NCI-H1694 treated with DMSO at 0.1 percent for 48 hours (cell line): ENCODE results near the gene PPP1R14C.
"Not testable (repeated sequence)": the region's sequence is repeated elsewhere in the genome, so short reads cannot be mapped to it uniquely, and the experiment has no call there.

Experiments used
- DNase-seq: peaks from one replicate; lab custom pipeline; 2025; lab: John Stamatoyannopoulos, UW

The PPP1R14C gene

GRCh38 chr6:150220634-150221551 is 78.0 kb downstream of the PPP1R14C start:
- no peak for DNase-seq

GRCh38 chr6:150224820-150225219 is 82.0 kb downstream of the PPP1R14C start:
- no peak for DNase-seq

GRCh38 chr6:150227281-150227680 is 84.4 kb downstream of the PPP1R14C start:
- no peak for DNase-seq

GRCh38 chr6:150228072-150228733 is 85.4 kb downstream of the PPP1R14C start:
- no peak for DNase-seq

GRCh38 chr6:150229436-150230163 is 86.8 kb downstream of the PPP1R14C start:
- DNase-seq, result no peak

GRCh38 chr6:150230164-150230561 is 87.3 kb downstream of the PPP1R14C start:
- no peak for DNase-seq

- no peak for DNase-seq
These were observed 88.1 kb downstream of the PPP1R14C start for GRCh38 chr6:150230832-150231524.

- DNase-seq, result no peak
These were observed 88.6 kb downstream of the PPP1R14C start for GRCh38 chr6:150231525-150231850.

- DNase-seq, result no peak
These were observed 91.0 kb downstream of the PPP1R14C start for GRCh38 chr6:150233843-150234269.

- DNase-seq, result no peak
These were observed 92.4 kb downstream of the PPP1R14C start for GRCh38 chr6:150235218-150235617.

GRCh38 chr6:150236114-150236513 is 93.3 kb downstream of the PPP1R14C start:
- DNase-seq, result no peak

- no peak for DNase-seq
These were observed 93.7 kb downstream of the PPP1R14C start for GRCh38 chr6:150236544-150236943.

GRCh38 chr6:150237626-150238025 is 94.8 kb downstream of the PPP1R14C start:
- no peak for DNase-seq

GRCh38 chr6:150238336-150238741 is 95.5 kb downstream of the PPP1R14C start:
- no peak for DNase-seq

GRCh38 chr6:150238846-150239407 is 96.1 kb downstream of the PPP1R14C start:
- no peak for DNase-seq

- not testable (repeated sequence) for DNase-seq
These were observed 98.9 kb downstream of the PPP1R14C start for GRCh38 chr6:150241756-150242155.

GRCh38 chr6:150243620-150244314 is 100.9 kb downstream of the PPP1R14C start:
- no peak for DNase-seq

- no peak for DNase-seq
These were observed 102.5 kb downstream of the PPP1R14C start for GRCh38 chr6:150245148-150245935.

- no peak for DNase-seq
These were observed 105.0 kb downstream of the PPP1R14C start for GRCh38 chr6:150247803-150248202.

- no peak for DNase-seq
These were observed 105.5 kb downstream of the PPP1R14C start for GRCh38 chr6:150248300-150248699.
